ENCODE results near the gene SMAD3. TPM values are rescaled to one million over a fixed set of nuclear protein-coding genes. Genes with fewer than 3 reads are reported as not detected.

The SMAD3 gene
- total RNA-seq, 1 experiment from 2014 or later, result 89.2 TPM

- Histone ChIP-seq H3K27ac (ENCODE audit: low read depth, low read length) (peak overlapping the region; percentile 92), H3K9me3 (ENCODE audit: control insufficient read depth in 1 of 2, insufficient read depth in 1 of 2, low read depth in 1 of 2, low read length in 2 of 2) (peaks cover 0 to 13% of the 10 kb centered on the region in 2 experiments; a peak in 1 of 4 replicates), H4K20me1 (ENCODE audit: insufficient read depth) (no peaks in the 10 kb centered on the region), H3K36me3 (ENCODE audit: control insufficient read depth in 1 of 2, insufficient read depth in 2 of 2, low read length in 2 of 2) (peaks cover 0 to 14% of the 10 kb centered on the region in 2 experiments; a peak in 2 of 4 replicates), H3K27me3 (ENCODE audit: insufficient read depth, low read length) (no peaks in the 10 kb centered on the region), H3K9ac (ENCODE audit: low read length) (peak overlapping the region; percentile 76), H3K4me3 (replicated peaks in 1 of 2; ENCODE audit: low read depth in 1 of 2, low read length in 2 of 2) (no peak overlapping the region), H3K79me2 (ENCODE audit: insufficient read depth, low read length) (peaks cover 89% of the 10 kb centered on the region), H3K4me2 (ENCODE audit: low read length) (peak overlapping the region; percentile 73), H3K4me1 (ENCODE audit: control insufficient read depth in 1 of 2, insufficient read depth in 2 of 2, low read length in 2 of 2) (peaks cover 71 to 91% of the 10 kb centered on the region in 2 experiments), H2AFZ (ENCODE audit: low read depth, low read length, poor library complexity, severe bottlenecking) (no peak overlapping the region), H3K9me2 (ENCODE audit: insufficient read depth) (no peaks in the 10 kb centered on the region)
- intact Hi-C loops (cut with micrococcal nuclease), result loop anchor here (10.0 kb wide), 1 partner anchor 196 kb away; no protein-coding TSS in a partner anchor
- POLR2A ChIA-PET, result no interaction called here
- ATAC-seq (no peak), DNase-seq (ENCODE audit: low read depth, low spot score) (no peak)
- CTCF ChIA-PET, result no interaction called here
- TF ChIP-seq YY1 (IDR thresholded peaks at IDR 0.05; ENCODE audit: extremely low read depth, insufficient replicate concordance, low read depth, low read length), result no peak
- no peak for TF ChIP-seq TCF7L2 (IDR thresholded peaks at IDR 0.05; ENCODE audit: borderline replicate concordance, extremely low read depth, insufficient read depth, insufficient read length)
- no peak for TF ChIP-seq ATF3 (IDR thresholded peaks at IDR 0.05)
- TF ChIP-seq CBX3 (IDR thresholded peaks at IDR 0.05; ENCODE audit: low read depth), result no peak
- no peak for TF ChIP-seq EZH2 (IDR thresholded peaks at IDR 0.05)
- no peak for TF ChIP-seq ZFX (IDR thresholded peaks at IDR 0.05)
- TF ChIP-seq POLR2AphosphoS5 (IDR thresholded peaks at IDR 0.05; ENCODE audit: low read depth, low read length), result no peak
- TF ChIP-seq SRF (IDR thresholded peaks at IDR 0.05; ENCODE audit: low read depth), result no peak
- TF ChIP-seq REST (IDR thresholded peaks at IDR 0.05; ENCODE audit: low read depth), result no peak
- TF ChIP-seq RAD21 (IDR thresholded peaks at IDR 0.05; ENCODE audit: low read depth), result no peak
- TF ChIP-seq CTCF (IDR thresholded peaks at IDR 0.05 in 2 of 3, conservative IDR thresholded peaks at IDR 0.05 in 1 of 3; ENCODE audit: borderline replicate concordance in 1 of 3, insufficient read depth in 1 of 3, low read depth in 2 of 3, low read length in 2 of 3), result no peak
- no peak for TF ChIP-seq MAX (IDR thresholded peaks at IDR 0.05)
- no peak for TF ChIP-seq EGR1 (IDR thresholded peaks at IDR 0.05; ENCODE audit: low read depth)
- BruUV-seq (replicated peaks), result no TSS peak
- RAD21 ChIA-PET (ENCODE audit: low non-redundant PET in 1 of 2, low total read pairs in 2 of 2, uncharacterized antibody in 2 of 2, unreplicated experiment in 2 of 2), result interaction anchor here in 1 of 2 experiments (0.6 kb wide), 1 partner anchor 71 kb away, joined by 4 read pairs; no protein-coding TSS in a partner anchor
These were observed 42.9 kb downstream of the SMAD3 start for GRCh38 chr15:67108122-67108961.
